Activated T-cell treated with anti-CD3 and anti-CD28 coated beads, Interleukin-2, amount 50 U/mL, for 4 hours (primary cell): ENCODE data around the gene MAPKAPK3. TPM values are rescaled to one million over a fixed set of nuclear protein-coding genes. Genes with fewer than 3 reads are reported as not detected.
A peak's percentile ranks its signal among the peaks of the same experiment; 100 is the strongest.

Experiments
- ATAC-seq, 2 donors: fragments of 200-7000 bp; cut with Tn5 transposase; one replicate each; pipeline ENCODE4 v1.10.0; 2021
- DNase-seq: peaks from one replicate; pipeline ENCODE4 v3.0.0-alpha.2; 2020
- H3K27me3 Mint-ChIP-seq: one replicate; pipeline ENCODE4 v1.8.0; 2021; ENCODE audit warnings: low read depth, mixed read lengths
- H3K36me3 Mint-ChIP-seq: one replicate; pipeline ENCODE4 v1.8.0; 2022; ENCODE audit warnings: mixed read lengths; ENCODE audit not compliant: insufficient read depth
- H3K4me1 Mint-ChIP-seq: one replicate; pipeline ENCODE4 v1.8.0; 2021; ENCODE audit warnings: low read depth, mixed read lengths
- H3K4me3 Mint-ChIP-seq: one replicate; pipeline ENCODE4 v1.8.0; 2021; ENCODE audit warnings: mild to moderate bottlenecking, moderate library complexity, mixed read lengths
- H3K9me3 Mint-ChIP-seq: one replicate; pipeline ENCODE4 v1.8.0; 2021; ENCODE audit warnings: mixed read lengths
- total RNA-seq, 3 donors: library from RNA; stranded (reverse); gene quantifications; one replicate each; pipeline ENCODE4 v1.2.1, GENCODE V29; 2021

MAPKAPK3 gene
- total RNA-seq, 3 donors from 2014 or later, result 174 to 225 (median 210) TPM

DNA sequence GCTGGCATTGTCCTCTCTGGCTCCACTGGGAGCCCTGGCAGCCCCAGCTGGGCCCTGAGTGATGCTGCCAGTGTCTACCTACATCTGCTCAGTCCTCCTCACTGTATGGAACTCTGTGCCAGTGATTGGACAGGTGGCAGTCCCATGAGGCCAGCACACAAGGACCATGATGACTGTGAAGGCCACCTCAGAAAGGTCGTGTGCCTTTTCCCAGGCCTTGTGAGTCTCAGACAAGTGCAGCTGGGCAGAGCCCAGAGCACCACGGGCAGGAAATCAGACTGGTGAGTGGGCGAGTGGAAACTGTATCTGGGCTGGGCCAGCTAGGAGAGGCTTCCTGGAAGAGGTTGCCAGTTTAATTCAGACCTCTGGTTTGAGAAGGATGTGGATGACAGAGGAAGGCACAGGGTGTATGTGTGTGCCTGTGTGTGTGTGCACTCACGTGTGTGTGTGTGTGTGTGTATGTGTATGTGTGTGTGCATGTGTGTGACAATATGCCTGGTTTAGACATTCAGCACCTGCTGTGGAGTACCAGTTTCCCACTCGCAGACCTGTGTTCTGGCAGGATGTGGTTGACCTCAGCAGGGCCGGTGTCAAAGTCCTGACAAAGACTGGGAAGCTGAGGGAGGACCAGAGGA is 7.0 kb downstream of the MAPKAPK3 start:
- peak; percentile 53 for DNase-seq
- H3K27me3 Mint-ChIP-seq, result no peaks in the 10 kb centered on the region
- peak overlapping the region; percentile 53 for H3K4me3 Mint-ChIP-seq
- peaks cover 25% of the 10 kb centered on the region for H3K36me3 Mint-ChIP-seq
- peaks cover 96% of the 10 kb centered on the region for H3K4me1 Mint-ChIP-seq
- no peaks in the 10 kb centered on the region for H3K9me3 Mint-ChIP-seq
- ATAC-seq, result peak; percentile 74 to 76

DNA sequence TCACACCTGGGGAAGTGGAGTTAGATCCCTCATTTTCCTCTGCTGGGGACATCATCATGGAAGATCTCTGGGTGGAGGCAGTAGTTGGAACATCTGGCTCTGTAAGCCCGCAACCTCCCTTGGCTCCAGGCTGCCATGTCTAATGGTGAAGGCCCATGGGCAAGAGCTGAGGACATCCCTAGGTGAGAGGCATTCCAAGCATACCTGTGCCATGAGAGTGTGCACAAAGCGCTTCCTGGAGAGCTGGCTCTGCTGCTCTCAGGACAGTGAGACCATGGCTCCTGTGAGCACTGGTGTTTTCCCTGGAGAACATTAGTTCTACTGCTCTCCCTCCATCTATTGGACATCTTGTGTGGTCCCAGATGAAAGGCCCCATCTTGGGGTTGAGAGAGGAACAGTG is 7.7 kb downstream of the MAPKAPK3 start:
- H3K4me3 Mint-ChIP-seq, result peak overlapping the region; percentile 53
- H3K27me3 Mint-ChIP-seq, result no peaks in the 10 kb centered on the region
- no peaks in the 10 kb centered on the region for H3K9me3 Mint-ChIP-seq
- peaks cover 96% of the 10 kb centered on the region for H3K4me1 Mint-ChIP-seq
- DNase-seq (no peak), ATAC-seq (no peak)
- peaks cover 25% of the 10 kb centered on the region for H3K36me3 Mint-ChIP-seq

DNA sequence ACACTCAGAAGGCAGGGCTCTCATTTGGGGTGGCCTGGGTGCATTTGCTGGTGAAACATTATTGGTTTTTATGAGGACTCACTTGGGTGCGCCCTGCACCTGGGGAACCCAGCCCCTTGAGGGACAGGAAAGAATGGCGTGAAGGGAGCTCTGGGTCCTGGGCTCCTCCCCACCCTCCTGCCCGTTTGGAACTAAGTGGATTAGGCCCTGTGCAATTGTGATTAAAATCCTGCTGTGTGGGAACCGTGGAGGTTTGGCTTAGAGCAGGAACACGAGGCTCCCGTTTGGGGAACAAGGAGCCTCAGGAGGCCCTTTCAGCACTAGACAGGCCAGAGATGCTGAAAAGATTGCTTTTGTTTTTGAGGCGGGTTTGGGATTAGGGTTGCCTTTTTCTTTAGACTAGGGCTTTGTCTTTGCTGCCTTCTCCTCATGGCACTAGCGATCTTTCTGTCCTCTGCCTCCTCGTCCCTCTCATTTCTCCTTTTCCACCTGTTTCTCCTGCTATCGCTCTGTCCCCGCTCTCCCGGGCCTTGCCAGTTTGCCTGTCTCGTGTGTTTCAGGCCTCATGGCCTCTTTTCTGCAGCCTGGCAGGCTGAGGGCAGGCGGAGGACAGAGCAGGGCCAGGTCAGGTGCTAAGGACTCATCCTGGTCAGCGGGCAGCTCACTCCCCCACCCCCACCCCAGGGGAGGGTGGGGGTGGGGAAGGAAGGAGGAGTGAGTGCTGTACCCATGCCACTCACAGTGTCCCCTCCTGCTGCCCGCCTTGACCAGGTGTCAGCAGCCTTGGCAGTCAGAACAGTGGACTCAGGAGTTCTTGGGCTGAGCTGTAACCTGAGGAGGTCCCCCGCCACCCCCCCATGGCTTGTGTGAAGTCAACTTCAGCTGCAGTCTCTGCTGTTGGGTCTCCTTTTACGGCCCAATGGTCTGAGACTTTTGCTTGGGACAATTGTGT is 8.6 kb downstream of the MAPKAPK3 start:
- H3K4me3 Mint-ChIP-seq, result no peak overlapping the region
- H3K27me3 Mint-ChIP-seq, result no peaks in the 10 kb centered on the region
- H3K9me3 Mint-ChIP-seq, result no peaks in the 10 kb centered on the region
- DNase-seq, result no peak
- no peak for ATAC-seq
- peaks cover 96% of the 10 kb centered on the region for H3K4me1 Mint-ChIP-seq
- peaks cover 24% of the 10 kb centered on the region for H3K36me3 Mint-ChIP-seq

DNA sequence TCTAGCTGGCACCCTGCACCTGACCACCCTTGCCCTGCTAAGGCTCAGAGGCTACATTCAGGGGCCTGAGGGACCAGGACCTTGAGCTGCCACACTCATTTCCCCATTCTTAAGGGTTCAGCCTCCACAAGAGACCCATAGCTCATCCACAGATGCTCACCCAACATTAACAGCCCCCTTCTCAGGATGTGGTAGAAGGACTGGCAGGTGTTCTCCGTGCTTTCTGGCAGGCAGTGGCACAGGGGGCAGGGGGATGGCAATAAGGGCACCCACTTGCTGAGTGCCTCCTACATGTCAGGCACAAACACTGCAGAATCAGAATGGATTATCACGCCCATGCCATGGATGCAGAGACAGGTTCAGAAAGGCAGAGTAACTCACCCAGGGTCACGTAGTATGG is 9.4 kb downstream of the MAPKAPK3 start:
- peaks cover 21% of the 10 kb centered on the region for H3K36me3 Mint-ChIP-seq
- no peaks in the 10 kb centered on the region for H3K9me3 Mint-ChIP-seq
- no peaks in the 10 kb centered on the region for H3K27me3 Mint-ChIP-seq
- ATAC-seq (no peak), DNase-seq (no peak)
- H3K4me1 Mint-ChIP-seq, result peaks cover 97% of the 10 kb centered on the region
- no peak overlapping the region for H3K4me3 Mint-ChIP-seq

DNA sequence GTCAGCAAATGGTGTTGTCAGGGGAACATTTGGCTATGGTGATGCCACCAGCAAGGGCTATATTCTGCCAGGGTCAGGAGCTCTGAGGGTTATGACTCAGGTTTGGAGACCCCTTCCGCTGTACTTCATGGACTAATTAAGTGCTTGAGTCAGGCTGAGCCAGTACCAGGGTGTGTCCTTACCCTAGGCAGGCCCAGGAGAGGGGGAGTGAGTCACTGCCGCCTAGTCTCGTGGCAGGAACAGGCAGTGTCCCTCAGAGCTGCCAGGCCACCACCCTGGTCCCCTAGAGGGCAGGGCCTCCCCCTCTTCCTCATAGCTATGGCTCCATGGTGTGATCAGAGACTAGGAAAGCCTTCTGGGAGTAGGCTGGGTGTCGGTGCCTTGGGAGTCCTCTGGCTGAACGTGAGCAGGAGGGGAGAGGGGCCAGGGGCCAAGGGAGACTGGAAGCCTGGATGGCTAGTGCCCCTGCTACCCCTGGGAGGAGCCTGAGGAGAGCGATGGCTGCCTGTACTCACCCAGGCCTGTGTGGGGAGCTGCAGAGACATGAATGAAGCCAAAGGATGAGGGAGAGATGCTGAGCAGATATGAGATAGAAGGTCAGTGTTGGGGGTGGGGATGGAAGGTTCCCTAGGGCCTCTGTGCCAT is 10.6 kb downstream of the MAPKAPK3 start:
- Mint-ChIP-seq H3K4me3 (no peak overlapping the region), H3K9me3 (no peaks in the 10 kb centered on the region), H3K36me3 (peaks cover 21% of the 10 kb centered on the region), H3K4me1 (peaks cover 99% of the 10 kb centered on the region), H3K27me3 (no peaks in the 10 kb centered on the region)
- no peak for DNase-seq
- peak; percentile 24 to 31 for ATAC-seq

DNA sequence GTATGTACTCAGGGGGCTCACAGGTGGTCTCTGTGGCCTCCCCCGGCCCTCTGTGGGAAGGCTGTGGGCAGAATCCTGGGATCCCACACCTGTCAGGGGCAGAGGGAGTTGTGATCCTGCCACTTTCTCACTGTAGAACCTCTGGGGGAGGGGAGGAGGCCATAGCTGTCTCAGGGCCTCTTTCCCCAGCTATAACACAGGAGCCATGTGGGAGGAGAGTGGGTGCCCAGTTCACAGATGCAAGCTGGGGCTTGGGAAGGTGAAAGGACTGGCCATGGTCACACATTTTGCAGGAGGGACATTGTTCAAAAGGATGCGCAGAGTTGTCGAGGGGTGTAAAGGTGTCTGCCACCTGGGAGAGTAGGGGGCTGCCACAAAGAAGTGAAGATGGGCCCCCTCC is 11.7 kb downstream of the MAPKAPK3 start:
- Mint-ChIP-seq H3K4me1 (peaks cover 99% of the 10 kb centered on the region), H3K9me3 (no peaks in the 10 kb centered on the region), H3K4me3 (no peak overlapping the region), H3K36me3 (peaks cover 21% of the 10 kb centered on the region), H3K27me3 (no peaks in the 10 kb centered on the region)
- DNase-seq, result no peak
- ATAC-seq, result no peak

DNA sequence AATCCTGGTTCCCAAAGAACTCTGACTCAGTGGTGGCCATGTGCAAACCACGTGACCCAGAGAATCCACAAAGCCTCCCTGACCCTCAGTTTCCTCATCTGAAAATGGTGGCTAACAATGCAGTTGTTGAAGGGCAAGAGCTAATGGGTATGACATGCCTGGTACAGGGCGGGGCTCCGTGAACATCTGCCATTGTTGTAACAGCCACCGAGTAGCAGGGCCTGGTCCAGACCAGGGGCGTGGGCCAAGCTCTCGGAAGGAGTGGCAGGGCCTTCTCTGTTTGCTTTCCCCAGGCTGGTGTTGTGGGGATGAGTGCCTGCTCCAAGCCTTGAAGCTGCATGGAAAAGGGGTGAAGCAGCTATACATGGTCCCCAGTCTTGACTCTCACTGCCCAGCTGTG is 13.4 kb downstream of the MAPKAPK3 start:
- H3K36me3 Mint-ChIP-seq, result peaks cover 15% of the 10 kb centered on the region
- no peak overlapping the region for H3K4me3 Mint-ChIP-seq
- ATAC-seq (no peak), DNase-seq (no peak)
- no peaks in the 10 kb centered on the region for H3K27me3 Mint-ChIP-seq
- H3K9me3 Mint-ChIP-seq, result no peaks in the 10 kb centered on the region
- peaks cover 93% of the 10 kb centered on the region for H3K4me1 Mint-ChIP-seq

DNA sequence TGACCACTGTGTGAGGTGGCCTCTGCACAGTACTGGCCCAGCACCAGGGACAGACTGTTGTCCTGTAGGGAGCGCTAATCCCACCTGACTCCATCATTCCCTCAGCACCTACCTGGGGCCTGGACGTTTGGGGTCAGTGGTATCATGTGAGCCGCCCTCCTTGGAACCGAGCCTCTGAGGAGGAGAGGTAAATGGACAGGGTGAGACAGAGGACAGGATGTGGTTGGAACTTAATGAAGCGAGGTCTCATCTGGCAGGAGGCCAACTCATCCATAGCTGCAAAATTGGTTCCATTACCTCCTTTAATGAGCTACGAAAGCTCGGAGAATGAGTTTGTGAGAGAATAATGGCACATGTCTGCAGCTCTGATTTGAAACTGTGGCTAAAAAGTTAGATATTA is 13.9 kb downstream of the MAPKAPK3 start:
- no peak overlapping the region for H3K4me3 Mint-ChIP-seq
- H3K36me3 Mint-ChIP-seq, result peaks cover 15% of the 10 kb centered on the region
- no peaks in the 10 kb centered on the region for H3K27me3 Mint-ChIP-seq
- DNase-seq, result no peak
- H3K4me1 Mint-ChIP-seq, result peaks cover 90% of the 10 kb centered on the region
- ATAC-seq, result no peak
- H3K9me3 Mint-ChIP-seq, result no peaks in the 10 kb centered on the region

DNA sequence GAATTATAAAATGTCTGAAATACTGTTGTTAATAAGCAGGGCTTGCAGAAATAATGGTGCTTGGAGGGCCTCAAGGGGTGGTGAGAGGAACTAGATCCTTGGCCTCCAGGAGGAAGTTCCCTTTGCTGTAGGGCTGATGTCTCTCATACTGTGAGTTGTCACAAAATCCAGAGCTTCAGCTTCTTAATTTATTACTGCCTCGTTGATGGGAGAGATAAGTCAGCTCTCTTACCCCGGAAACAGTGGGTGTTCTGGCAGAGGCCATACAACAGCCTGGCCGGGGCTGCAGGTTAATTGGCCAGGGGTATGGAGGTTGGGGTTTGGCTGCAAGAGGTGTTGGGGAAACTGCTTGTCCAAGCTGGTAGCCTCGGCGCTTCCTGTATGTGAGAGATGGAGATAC is 15.5 kb downstream of the MAPKAPK3 start:
- no peak for DNase-seq
- Mint-ChIP-seq H3K27me3 (no peaks in the 10 kb centered on the region), H3K4me3 (peak overlapping the region; percentile 45), H3K36me3 (peaks cover 14% of the 10 kb centered on the region), H3K9me3 (no peaks in the 10 kb centered on the region), H3K4me1 (peaks cover 90% of the 10 kb centered on the region)
- peak; percentile 32 to 47 for ATAC-seq

DNA sequence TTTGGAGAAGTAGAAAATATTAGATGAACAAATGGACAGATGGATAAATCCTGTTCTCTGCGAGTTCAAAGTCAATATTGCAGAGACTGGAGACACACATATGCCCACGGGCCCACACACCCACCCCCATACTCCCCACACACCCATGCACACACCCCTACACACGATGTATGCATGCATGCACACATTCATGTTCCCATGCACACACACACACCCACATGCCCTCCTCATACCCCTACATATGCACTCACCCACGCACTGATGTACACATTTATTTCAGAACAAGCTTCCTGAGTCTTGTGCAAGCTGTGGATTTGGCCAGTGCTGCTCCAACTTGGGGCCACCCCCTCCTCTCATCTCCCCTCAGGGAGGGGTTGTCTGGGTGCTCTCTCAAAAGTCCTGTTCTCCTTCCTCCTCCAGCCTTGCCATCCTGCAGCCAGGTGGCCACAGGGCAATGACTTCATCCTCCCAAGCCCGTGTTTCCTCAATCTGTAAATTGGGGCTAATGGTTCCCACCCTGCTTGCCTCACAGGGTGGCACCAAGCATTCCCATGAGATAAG is 16.4 kb downstream of the MAPKAPK3 start:
- DNase-seq, result no peak

DNA sequence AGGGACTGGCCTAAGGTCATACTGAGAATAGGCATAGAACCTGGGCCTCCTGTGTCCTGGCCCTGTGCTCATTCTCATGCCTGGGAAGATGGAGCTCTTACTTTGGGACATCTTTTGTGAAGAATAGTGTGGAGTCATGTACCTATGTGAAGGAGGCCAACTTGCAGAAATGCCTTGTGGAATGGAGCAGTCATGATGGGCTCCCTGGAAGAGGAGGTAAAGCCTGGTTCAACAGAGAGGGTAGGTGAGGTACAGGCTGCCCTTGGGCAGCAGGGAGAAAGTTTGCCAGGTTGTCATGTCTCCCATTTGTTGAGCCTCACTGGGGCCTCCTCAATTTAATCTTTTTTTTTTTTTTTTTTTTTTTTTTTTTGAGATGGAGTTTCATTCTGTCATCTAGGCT is 18.1 kb downstream of the MAPKAPK3 start:
- Mint-ChIP-seq H3K27me3 (no peaks in the 10 kb centered on the region), H3K36me3 (peaks cover 12% of the 10 kb centered on the region), H3K4me3 (no peak overlapping the region), H3K9me3 (no peaks in the 10 kb centered on the region), H3K4me1 (peaks cover 70% of the 10 kb centered on the region)
- DNase-seq, result no peak
- ATAC-seq, result no peak

More for the DNA sequence above, 16.4 kb downstream of the MAPKAPK3 start:
- no peak for ATAC-seq
- Mint-ChIP-seq H3K9me3 (no peaks in the 10 kb centered on the region), H3K4me1 (peaks cover 85% of the 10 kb centered on the region), H3K27me3 (no peaks in the 10 kb centered on the region), H3K4me3 (no peak overlapping the region), H3K36me3 (peaks cover 12% of the 10 kb centered on the region)

DNA sequence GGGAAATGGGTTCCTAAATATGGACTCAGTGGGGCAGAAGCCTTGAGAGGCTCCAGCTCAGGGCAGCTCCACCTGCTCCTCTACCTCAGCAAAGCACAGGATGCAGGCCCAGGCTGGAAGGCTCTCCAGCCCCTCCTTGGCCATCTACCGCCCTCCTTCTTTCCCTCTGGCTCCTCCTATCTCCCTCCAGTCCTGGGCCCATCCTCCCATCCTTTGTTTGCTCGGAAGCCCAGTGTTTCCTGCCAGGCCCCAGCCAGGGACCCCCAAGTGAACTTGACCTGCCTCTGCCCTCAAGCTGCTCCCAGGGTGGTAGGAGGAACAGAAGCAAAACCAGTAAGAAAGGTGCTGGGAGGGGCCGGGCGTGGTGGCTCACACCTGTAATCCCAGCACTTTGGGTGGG is 20.1 kb downstream of the MAPKAPK3 start:
- H3K4me3 Mint-ChIP-seq, result no peak overlapping the region
- peaks cover 12% of the 10 kb centered on the region for H3K36me3 Mint-ChIP-seq
- ATAC-seq, result no peak
- no peaks in the 10 kb centered on the region for H3K27me3 Mint-ChIP-seq
- no peaks in the 10 kb centered on the region for H3K9me3 Mint-ChIP-seq
- peaks cover 50% of the 10 kb centered on the region for H3K4me1 Mint-ChIP-seq
- no peak for DNase-seq

DNA sequence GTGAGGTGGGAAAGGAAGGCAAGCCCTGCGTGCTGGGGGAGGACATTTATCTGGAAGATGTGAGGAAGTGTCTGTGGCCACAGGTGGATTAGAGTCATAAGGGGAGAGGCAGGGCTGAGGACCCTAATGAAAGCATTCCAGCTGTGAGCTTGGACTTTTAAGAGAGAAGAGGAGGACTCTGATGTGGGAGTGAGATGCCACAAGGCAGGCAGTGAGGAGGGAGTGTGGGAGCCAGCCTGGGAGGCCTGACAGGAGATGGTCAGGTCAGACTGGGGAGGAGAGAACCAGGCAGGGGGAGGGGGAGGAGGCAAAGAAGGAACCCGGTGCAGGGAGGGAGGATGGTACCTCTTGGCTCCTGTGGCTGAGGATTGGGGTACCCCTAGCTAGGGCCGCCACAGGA is 21.0 kb downstream of the MAPKAPK3 start:
- ATAC-seq, result no peak
- no peaks in the 10 kb centered on the region for H3K9me3 Mint-ChIP-seq
- H3K36me3 Mint-ChIP-seq, result peaks cover 16% of the 10 kb centered on the region
- no peak overlapping the region for H3K4me3 Mint-ChIP-seq
- no peak for DNase-seq
- H3K4me1 Mint-ChIP-seq, result peaks cover 41% of the 10 kb centered on the region
- no peaks in the 10 kb centered on the region for H3K27me3 Mint-ChIP-seq

DNA sequence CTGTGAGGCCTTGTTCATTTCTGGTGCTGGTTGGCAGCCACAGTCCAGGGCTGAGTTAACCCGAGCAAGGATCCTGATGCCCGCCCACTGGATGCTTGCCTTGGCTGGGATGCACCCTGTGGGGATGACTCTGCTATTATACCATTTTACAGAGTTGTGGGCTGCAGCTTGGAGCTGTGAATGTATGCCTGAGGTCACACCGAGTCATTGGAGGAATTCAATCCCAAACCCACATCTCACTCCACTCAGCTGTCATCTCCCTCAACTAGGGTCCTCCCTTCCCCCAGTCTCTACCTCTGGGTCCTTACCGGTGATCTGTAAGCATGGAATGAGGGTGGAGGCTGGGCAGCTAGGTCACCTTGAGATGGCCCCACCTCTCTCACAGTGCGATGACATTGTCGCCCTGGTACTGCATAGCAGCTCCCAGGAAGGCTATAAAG is 22.1 kb downstream of the MAPKAPK3 start:
- H3K9me3 Mint-ChIP-seq, result no peaks in the 10 kb centered on the region
- H3K4me3 Mint-ChIP-seq, result no peak overlapping the region
- DNase-seq (no peak), ATAC-seq (no peak)
- H3K27me3 Mint-ChIP-seq, result no peaks in the 10 kb centered on the region
- peaks cover 21% of the 10 kb centered on the region for H3K36me3 Mint-ChIP-seq
- H3K4me1 Mint-ChIP-seq, result peaks cover 30% of the 10 kb centered on the region
